ENCODE data around the gene DNAH14.
"Not testable (repeated sequence)": the region's sequence is repeated elsewhere in the genome, so short reads cannot be mapped to it uniquely, and the experiment has no call there.

Gene DNAH14

GRCh38 chr1:224929335-224930237 is at the start of gene DNAH14:
Gene DNAH14, plus strand, starts transcription at chr1:224929675. Its CDS starts 23,028 bp downstream, at chr1:224952703.
- peak; percentile 86 for DNase-seq

GRCh38 chr1:224880593-224881307 is 48.7 kb upstream of the DNAH14 start:
- no peak for DNase-seq

GRCh38 chr1:224881308-224881692 is 48.2 kb upstream of the DNAH14 start:
- DNase-seq, result not testable (repeated sequence)

GRCh38 chr1:224881762-224882211 is 47.7 kb upstream of the DNAH14 start:
- DNase-seq, result no peak

GRCh38 chr1:224882264-224882663 is 47.2 kb upstream of the DNAH14 start:
- DNase-seq, result no peak

GRCh38 chr1:224883091-224883490 is 46.4 kb upstream of the DNAH14 start:
- no peak for DNase-seq

- no peak for DNase-seq
These were observed 45.1 kb upstream of the DNAH14 start for GRCh38 chr1:224884361-224884801.

- DNase-seq, result not testable (repeated sequence)
These were observed 44.1 kb upstream of the DNAH14 start for GRCh38 chr1:224885376-224885775.

GRCh38 chr1:224894915-224895314 is 34.6 kb upstream of the DNAH14 start:
- no peak for DNase-seq

GRCh38 chr1:224896130-224896781 is 33.2 kb upstream of the DNAH14 start:
- no peak for DNase-seq

GRCh38 chr1:224897529-224898327 is 31.7 kb upstream of the DNAH14 start:
- DNase-seq, result no peak

- DNase-seq, result no peak
These were observed 30.5 kb upstream of the DNAH14 start for GRCh38 chr1:224898937-224899336.

- DNase-seq, result no peak
These were observed 29.3 kb upstream of the DNAH14 start for GRCh38 chr1:224900062-224900630.

GRCh38 chr1:224901087-224901810 is 28.2 kb upstream of the DNAH14 start:
- DNase-seq, result no peak

GRCh38 chr1:224903955-224904354 is 25.5 kb upstream of the DNAH14 start:
- no peak for DNase-seq

- DNase-seq, result no peak
These were observed 23.1 kb upstream of the DNAH14 start for GRCh38 chr1:224906340-224906739.

- no peak for DNase-seq
These were observed 18.3 kb upstream of the DNAH14 start for GRCh38 chr1:224911217-224911616.

- no peak for DNase-seq
These were observed 15.1 kb upstream of the DNAH14 start for GRCh38 chr1:224914292-224914900.

GRCh38 chr1:224919508-224919907 is 10.0 kb upstream of the DNAH14 start:
- no peak for DNase-seq

- DNase-seq, result no peak
These were observed 8.5 kb upstream of the DNAH14 start for GRCh38 chr1:224920930-224921329.

GRCh38 chr1:224921354-224921753 is 8.1 kb upstream of the DNAH14 start:
- no peak for DNase-seq
